Fibroblast of the conjunctiva (primary cell): ENCODE measurements around the gene AGGF1.
"Not testable (repeated sequence)": the region's sequence is repeated elsewhere in the genome, so short reads cannot be mapped to it uniquely, and the experiment has no call there.

Experiments
- DNase-seq: peaks from one replicate; pipeline ENCODE4 v3.0.0-alpha.2; 2010; ENCODE audit warnings: low read depth

AGGF1 gene

DNA sequence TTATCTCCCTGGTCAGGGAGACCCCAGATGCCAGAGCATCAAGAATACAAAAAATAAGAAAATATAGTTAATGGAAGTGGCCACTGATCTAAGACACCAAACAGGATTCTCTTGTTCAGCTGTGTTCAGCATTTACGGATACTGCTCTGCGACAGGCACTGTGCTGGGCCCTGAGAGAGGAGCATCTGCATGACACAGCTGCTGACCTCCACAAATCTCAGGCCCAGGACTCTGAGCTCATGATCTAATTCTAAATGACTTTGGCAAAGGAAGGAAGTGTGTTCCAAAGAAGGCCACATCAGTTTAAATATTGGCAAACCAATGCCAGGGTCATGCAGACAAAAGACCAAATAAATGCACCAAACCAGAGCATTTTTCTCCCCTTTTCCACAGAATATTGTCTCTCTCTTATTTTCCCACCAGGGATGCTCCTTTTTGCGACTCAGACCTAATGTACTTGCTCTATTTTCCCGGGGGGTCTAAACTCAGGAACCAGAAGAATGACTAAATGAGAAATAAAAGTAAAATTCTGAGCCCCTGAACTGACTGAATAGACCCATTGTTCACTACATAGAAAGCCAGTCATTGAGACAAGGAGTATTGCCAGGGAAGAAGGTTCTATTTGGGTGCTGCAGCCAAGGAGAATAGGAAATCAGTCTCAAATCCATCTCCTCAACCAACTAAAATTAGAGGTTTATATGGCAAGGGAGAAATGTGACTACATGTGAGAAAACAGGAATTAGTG, 1.4 kb upstream of the AGGF1 start:
- DNase-seq: no peak

GRCh38 chr5:77029376-77029885, 773 bp upstream of the AGGF1 start:
- DNase-seq: no peak

- DNase-seq: no peak
Measured at GRCh38 chr5:77031891-77032290, 1.7 kb downstream of the AGGF1 start.

DNA sequence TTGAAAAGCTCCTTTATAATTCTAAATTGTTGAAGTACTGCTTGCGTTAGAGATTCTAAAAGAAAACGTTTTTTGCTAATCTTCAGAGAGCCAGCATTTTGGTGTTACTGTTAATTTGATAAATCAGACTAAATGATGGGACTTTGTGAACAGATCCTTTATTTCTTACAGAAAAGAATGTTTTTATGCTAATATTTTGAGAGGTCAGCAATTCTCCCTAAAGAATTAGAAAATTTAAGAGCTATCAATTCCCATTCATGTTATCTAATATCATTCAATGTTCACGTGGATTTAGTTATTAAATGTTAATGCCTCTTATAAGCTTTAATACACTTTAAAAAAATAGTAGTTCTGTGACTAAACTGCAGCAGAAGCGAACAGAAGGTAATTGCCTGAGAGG, 2.4 kb downstream of the AGGF1 start:
- DNase-seq: no peak

DNA sequence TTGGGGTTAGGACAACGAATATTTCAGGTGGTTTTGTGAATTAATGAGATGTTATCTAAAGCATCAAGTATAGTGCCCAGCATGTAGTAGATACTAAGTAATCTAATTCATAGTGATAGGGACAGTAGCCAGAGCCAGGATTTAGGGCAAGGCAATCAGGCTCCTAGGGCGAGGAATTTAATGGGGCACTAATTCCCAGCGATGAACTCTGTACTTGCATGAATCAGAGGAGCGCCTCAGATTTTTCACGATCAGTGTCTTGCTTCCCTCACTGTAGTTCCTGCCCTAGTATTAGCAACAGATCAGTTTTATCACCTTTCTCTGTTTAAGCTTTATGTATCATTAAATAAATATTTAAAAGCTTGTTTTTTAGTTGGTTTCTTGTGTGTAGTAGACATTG, 3.1 kb downstream of the AGGF1 start:
- no peak for DNase-seq

DNA sequence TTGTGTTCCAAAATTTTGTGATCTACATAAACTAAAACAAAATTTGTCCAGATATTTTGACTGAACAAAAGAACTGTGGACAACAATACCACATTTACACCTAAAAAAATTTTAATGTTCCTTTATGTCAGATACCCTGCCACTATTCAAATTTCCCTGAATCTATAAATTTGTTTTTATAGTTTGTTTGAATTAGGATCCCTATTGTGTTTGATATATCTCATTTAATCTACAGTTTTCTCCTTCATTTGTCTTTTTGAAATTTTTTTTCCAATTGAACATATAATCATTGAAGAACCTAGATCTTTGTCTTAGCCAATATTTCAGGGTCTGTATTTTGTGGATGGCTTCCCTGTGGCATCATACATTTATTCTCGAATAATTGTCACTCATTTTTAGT, 5.7 kb downstream of the AGGF1 start:
- no peak for DNase-seq

DNA sequence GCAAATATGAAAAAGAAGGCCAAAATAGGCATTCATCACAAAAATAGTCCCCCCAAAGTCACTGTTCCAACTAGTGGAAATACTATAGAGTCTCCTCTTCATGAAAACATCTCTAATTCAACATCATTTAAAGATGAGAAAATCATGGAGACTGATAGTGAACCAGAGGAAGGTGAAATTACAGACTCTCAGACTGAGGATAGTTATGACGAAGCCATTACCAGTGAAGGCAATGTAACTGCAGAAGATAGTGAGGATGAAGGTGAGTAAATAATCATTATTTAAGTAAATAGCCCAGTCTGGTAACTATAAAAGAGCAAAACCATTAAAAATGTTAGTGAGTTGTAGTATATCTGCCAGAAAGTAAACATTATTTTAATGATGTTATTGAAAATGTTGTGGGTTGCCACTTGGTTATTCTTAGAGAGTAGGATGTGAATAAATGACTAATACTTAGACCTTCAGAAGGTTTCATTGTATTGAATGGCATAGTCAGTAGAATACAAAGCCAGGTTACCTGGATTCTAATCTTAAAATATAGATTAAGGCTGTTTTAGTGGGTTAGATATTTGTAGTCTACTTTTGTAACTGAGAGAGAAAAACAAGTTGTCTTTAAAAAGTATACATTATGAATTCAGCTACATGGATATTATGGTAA, 16.3 kb downstream of the AGGF1 start:
- DNase-seq: no peak

DNA sequence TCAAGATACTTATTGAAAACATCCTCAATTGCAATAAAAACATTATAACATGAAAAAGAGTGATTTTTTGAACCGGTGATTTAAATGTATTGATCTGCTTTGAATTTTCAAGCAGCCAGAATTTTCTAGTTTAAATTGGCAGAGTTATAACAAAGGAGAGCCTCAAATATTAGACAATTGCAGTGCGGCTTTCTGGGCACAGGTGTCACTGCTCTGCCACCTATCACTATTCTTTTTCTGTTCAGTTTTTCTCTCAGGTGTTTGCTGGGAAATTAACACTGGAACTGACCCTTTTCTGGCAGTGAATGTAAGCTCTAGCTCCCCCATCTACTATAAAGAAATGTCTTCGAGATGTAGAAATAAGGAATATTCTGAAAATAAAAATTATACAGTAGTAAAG, 33.8 kb downstream of the AGGF1 start:
- DNase-seq: no peak

DNA sequence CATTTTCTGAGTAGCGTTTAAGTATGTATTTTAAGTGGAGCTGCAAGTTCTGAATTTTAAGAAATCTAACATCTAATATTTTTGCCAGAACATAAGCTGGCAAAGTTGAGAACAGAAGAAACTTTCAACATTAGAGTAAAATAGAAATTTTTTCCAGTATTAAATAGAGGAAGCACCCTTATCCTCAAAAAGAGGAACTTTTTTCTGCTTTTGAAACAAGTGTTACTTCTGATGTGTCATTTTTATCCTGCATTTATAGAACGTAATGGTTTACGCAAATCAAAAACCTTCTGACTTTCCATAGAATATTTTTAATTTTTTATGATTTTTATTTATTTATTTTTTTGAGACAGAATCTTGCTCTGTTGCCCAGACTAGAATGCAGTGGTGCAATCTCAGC, 35.1 kb downstream of the AGGF1 start:
- DNase-seq: no peak

DNA sequence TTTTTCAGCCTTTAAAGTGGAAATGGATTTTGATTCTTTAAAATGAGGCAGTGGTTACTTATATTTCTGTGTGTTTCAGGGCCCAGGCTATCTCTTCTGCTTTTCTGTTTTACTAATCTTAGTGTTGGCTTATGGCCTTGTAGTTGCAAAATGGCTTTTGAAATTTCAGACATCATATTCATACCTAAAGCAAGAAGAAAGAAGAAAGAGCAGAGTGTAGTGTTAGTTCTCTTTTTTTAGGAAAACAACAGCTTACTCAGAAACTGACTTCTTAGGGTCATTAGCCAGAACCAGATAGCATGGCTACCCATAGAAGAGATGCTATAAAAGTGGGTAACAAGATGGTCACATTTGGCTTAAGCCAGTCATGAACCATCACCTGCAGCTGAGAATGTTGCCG, 36.0 kb downstream of the AGGF1 start:
- no peak for DNase-seq

GRCh38 chr5:77066823-77067442, 36.7 kb downstream of the AGGF1 start:
- DNase-seq: peak; percentile 72

GRCh38 chr5:77073667-77074066, 43.5 kb downstream of the AGGF1 start:
- no peak for DNase-seq

DNA sequence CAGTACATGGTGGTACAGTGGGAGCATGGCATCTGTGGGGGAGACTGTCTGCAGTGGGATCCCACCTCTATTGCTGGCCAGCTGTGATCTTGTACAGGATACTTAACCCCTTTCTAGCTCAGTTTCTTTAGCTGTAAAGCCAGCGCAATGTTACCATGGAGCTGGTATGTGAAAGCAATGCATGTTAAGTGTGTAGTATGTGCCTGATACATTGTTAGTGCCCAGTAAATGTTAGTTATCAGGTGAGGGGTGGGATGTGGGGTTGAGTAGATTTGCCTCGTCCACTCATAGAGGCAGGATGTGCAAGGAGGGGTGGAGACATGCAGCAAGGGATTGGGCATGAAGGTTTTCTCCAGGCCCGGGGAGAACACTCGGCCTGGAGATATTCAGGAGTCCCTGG, 44.5 kb downstream of the AGGF1 start:
- DNase-seq: no peak

GRCh38 chr5:77076961-77077828, 47.0 kb downstream of the AGGF1 start:
- DNase-seq: peak; percentile 17

DNA sequence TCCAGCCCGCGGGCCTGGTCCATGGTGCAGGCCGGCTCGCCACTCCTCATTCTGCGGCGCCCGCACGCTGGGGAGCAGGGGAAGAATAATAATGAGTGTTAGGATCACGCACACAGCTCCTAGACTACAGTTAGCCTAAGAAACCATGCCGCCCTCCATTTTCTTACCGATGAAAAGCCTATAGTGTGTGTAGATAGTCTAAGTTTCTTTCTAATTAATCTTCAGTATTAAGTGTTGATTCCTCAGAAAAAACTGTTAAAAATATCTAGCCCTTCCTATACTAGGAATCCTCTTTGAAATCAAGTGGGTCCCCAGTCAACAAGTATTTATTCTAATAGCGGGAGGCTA, 47.6 kb downstream of the AGGF1 start:
- DNase-seq: no peak

DNA sequence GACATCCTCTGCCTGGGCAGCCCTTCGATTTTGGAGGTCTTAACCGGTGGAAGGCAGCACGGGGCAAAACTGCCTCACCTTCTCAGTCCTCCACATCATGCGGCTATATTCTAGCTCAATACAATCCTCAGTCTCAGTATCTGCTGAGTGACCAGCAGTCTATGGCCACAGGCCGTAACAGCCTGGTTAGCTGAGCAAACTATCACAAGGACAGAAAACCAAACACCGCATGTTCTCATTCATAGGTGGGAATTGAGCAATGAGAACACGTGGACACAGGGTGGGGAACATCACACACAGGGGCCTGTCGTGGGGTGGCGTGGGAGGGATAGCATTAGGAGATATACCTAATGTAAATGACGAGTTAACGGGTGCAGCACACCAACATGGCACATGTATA, 50.3 kb downstream of the AGGF1 start:
- DNase-seq: not testable (repeated sequence)

GRCh38 chr5:77080905-77081304, 50.7 kb downstream of the AGGF1 start:
- no peak for DNase-seq

DNA sequence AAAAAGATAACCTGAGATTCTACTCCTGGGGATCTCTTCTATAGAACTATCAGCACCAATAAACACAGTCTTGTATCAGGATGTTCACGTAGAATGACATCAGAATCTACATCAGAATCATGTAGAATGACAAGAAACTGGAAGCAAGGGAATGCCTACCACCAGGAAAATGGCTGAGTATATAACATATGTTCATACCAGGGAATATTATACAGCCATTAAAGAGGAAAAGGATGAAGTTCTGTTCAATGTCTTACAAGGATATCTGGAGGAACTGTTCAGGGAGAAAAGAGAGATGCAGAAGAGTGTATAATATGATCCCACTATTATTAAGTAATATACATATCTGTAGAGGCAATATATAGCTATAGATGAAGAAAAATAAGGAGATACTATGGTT, 52.1 kb downstream of the AGGF1 start:
- no peak for DNase-seq

GRCh38 chr5:77083088-77083487, 52.9 kb downstream of the AGGF1 start:
- no peak for DNase-seq

GRCh38 chr5:77086368-77086688, 56.1 kb downstream of the AGGF1 start:
- peak; percentile 56 for DNase-seq

DNA sequence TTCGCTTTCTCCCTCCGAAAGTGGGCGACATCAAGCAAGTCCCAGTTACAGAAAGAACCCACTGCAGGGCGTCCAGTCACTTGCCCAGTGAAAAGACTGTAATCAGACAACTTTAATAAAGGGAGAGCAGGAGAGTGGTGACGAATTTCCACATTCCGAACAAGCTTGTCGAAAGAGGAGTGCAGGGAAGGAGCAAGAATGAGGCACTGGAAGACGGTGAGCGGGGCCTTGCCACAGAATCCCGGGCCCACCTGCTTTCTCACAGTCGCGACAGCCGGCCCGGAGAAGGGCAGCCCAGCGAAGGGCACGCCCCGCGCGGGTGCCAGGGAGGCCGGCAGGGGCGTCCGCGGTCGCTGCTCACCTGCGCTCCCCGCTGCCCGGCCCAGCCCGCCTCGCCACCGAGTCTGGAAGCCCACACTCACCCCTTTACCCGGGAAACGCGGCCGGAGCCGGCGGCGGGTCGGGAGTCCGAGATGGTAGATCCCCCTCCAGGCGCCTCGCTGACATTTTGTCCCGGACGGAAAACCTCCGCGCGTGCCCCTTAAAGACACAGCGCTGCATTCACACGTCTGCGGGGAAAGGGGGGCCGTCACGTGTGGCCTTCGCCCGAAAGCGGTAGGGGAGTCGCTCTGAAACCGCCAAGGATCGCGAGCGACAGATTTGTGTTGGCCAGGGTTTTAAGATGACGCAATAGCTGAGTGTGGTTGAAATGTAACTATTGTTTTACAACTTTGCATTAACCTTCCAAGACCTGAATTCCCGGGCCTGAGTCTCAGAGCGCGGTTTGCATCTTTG, 56.7 kb downstream of the AGGF1 start, which contains the start of gene ZBED3:
ZBED3 (minus strand) TSS at position 597 of the 795 bp plus-strand sequence. CDS start 9,407 bp downstream, outside the sequence.
- DNase-seq: peak; percentile 84
